Fibroblast of lung (primary cell): ENCODE results near the gene RAB23. TPM values are rescaled to one million over a fixed set of nuclear protein-coding genes. Genes with fewer than 3 reads are reported as not detected.
A peak's percentile ranks its signal among the peaks of the same experiment; 100 is the strongest.

ENCODE experiments used
- DNase-seq, 2 donors: peaks; one replicate each; pipeline versions ENCODE4 v3.0.0 to v3.0.0-alpha.2; 2010; ENCODE audit warnings: low read depth in 2 of 2
- H2AFZ ChIP-seq: 2 replicates; pipeline ENCODE4 v1.5.1; 2012; ENCODE audit warnings: low read length, control low read depth, inconsistent platforms
- H3K27ac ChIP-seq: 2 replicates; pipeline ENCODE4 v1.5.1; 2011; ENCODE audit warnings: low read length, control low read depth; ENCODE audit not compliant: insufficient read depth
- H3K27me3 ChIP-seq: 2 replicates; pipeline ENCODE4 v1.5.1; 2011; ENCODE audit warnings: mild to moderate bottlenecking, low read length; ENCODE audit not compliant: control insufficient read depth, insufficient read depth
- H3K36me3 ChIP-seq: 2 replicates; pipeline ENCODE4 v1.5.1; 2011; ENCODE audit warnings: low read length; ENCODE audit not compliant: control insufficient read depth, insufficient read depth
- H3K4me1 ChIP-seq: 2 replicates; pipeline ENCODE4 v1.5.1; 2011; ENCODE audit warnings: low read length; ENCODE audit not compliant: control insufficient read depth, insufficient read depth; ENCODE audit errors: extremely low read depth
- H3K4me2 ChIP-seq: 2 replicates; pipeline ENCODE4 v1.5.1; 2011; ENCODE audit warnings: low read length, control low read depth; ENCODE audit not compliant: insufficient read depth; ENCODE audit errors: extremely low read depth
- H3K4me3 ChIP-seq, 4 experiments: fragments of 200-600 bp in 1 of 4; sonication (generic) in 1 of 4; replicated peaks in 1 of 4; 2 replicates each; pipeline ENCODE4 v1.5.1; 2011 to 2016; ENCODE audit warnings: low read length in 4 of 4, low read depth in 3 of 4, mild to moderate bottlenecking in 3 of 4, control low read depth in 2 of 4, inconsistent platforms in 1 of 4, mixed read lengths in 1 of 4; ENCODE audit not compliant: insufficient read depth in 1 of 4; ENCODE audit errors: control extremely low read depth in 1 of 4
- H3K79me2 ChIP-seq: 2 replicates; pipeline ENCODE4 v1.5.1; 2012; ENCODE audit warnings: mild to moderate bottlenecking, low read length, inconsistent platforms; ENCODE audit not compliant: control insufficient read depth, insufficient read depth
- H3K9ac ChIP-seq: 2 replicates; pipeline ENCODE4 v1.5.1; 2011; ENCODE audit warnings: mild to moderate bottlenecking, low read length, control low read depth; ENCODE audit not compliant: insufficient read depth
- H3K9me3 ChIP-seq: 2 replicates; pipeline ENCODE4 v1.5.1; 2012; ENCODE audit warnings: low read depth, low read length; ENCODE audit not compliant: control insufficient read depth, insufficient read depth
- H4K20me1 ChIP-seq: 2 replicates; pipeline ENCODE4 v1.5.1; 2011; ENCODE audit warnings: low read length; ENCODE audit not compliant: control insufficient read depth, insufficient read depth; ENCODE audit errors: extremely low read depth
- EZH2 ChIP-seq: IDR thresholded peaks from 2 replicates; pipeline ENCODE4 v1.5.1; 2012; ENCODE audit warnings: low read length, control low read depth, mild to moderate bottlenecking; ENCODE audit errors: missing control alignments
- polyA plus RNA-seq, 2 donors: library from polyadenylated mRNA; depleted of rRNA in 1 of 2; stranded (reverse) in 1 of 2; unstranded in 1 of 2; fragments of >200 nt; gene quantifications; 2 replicates each; pipeline ENCODE4 v1.2.1, GENCODE V29; 2011 to 2012; ENCODE audit warnings: missing spikeins in 1 of 2
- total RNA-seq: library from RNA; depleted of rRNA; stranded (reverse); fragments of >200 nt; gene quantifications from 2 replicates; pipeline ENCODE4 v1.2.1, GENCODE V29; 2014
- TF ChIP-seq, protein P1 (sequence below), 2 donors: IDR thresholded peaks in 1 of 2; conservative IDR thresholded peaks in 1 of 2; 1 replicate in 1 of 2; 2 replicates in 1 of 2; pipeline ENCODE4 v1.5.1; 2011 to 2012; ENCODE audit warnings: low read length in 2 of 2, control low read depth in 1 of 2, inconsistent platforms in 1 of 2, low read depth in 1 of 2, mild to moderate bottlenecking in 1 of 2

Gene RAB23
- total and polyA plus RNA-seq, 2 donors (not counting 1 experiment from before 2014, with no cell fraction given), result 61.2 to 68.0 TPM

DNA sequence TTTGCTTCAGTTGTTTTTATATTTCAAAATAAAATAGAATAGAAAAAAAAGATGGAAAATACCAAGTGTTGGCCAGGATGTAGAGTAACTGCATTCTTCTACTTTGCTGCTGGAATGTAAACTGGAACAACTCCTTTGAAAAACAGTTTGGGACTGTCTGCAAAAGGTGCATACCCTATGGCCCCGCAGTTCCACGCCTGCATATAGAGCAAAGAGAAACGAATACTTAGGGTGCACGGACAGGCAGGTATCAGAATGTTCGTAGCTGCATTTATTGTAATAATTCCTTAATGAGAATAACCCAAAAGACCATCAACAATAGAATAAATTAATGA is 603 bp upstream of the RAB23 start:
- no peak for TF ChIP-seq EZH2
- TF ChIP-seq, protein P1, sequence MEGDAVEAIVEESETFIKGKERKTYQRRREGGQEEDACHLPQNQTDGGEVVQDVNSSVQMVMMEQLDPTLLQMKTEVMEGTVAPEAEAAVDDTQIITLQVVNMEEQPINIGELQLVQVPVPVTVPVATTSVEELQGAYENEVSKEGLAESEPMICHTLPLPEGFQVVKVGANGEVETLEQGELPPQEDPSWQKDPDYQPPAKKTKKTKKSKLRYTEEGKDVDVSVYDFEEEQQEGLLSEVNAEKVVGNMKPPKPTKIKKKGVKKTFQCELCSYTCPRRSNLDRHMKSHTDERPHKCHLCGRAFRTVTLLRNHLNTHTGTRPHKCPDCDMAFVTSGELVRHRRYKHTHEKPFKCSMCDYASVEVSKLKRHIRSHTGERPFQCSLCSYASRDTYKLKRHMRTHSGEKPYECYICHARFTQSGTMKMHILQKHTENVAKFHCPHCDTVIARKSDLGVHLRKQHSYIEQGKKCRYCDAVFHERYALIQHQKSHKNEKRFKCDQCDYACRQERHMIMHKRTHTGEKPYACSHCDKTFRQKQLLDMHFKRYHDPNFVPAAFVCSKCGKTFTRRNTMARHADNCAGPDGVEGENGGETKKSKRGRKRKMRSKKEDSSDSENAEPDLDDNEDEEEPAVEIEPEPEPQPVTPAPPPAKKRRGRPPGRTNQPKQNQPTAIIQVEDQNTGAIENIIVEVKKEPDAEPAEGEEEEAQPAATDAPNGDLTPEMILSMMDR (conservative IDR thresholded peaks at IDR 0.05 in 1 of 2, IDR thresholded peaks at IDR 0.05 in 1 of 2; ENCODE audit: low read depth in 1 of 2, low read length in 2 of 2), result no peak
- H3K4me1 ChIP-seq, result peaks cover 4% of the 10 kb centered on the region
- H3K27me3 ChIP-seq, result no peaks in the 10 kb centered on the region
- peak overlapping the region; percentile 92 for H3K9ac ChIP-seq
- H2AFZ ChIP-seq, result peak overlapping the region; percentile 10
- H3K36me3 ChIP-seq, result no peaks in the 10 kb centered on the region
- peaks cover 37% of the 10 kb centered on the region for H3K79me2 ChIP-seq
- peak overlapping the region; percentile 100 for H3K4me2 ChIP-seq
- DNase-seq, result no peak
- H4K20me1 ChIP-seq, result no peaks in the 10 kb centered on the region
- peak overlapping the region; percentile 88 to 92 (median 89) for H3K4me3 ChIP-seq
- H3K9me3 ChIP-seq, result no peaks in the 10 kb centered on the region
- peak overlapping the region; percentile 94 for H3K27ac ChIP-seq

DNA sequence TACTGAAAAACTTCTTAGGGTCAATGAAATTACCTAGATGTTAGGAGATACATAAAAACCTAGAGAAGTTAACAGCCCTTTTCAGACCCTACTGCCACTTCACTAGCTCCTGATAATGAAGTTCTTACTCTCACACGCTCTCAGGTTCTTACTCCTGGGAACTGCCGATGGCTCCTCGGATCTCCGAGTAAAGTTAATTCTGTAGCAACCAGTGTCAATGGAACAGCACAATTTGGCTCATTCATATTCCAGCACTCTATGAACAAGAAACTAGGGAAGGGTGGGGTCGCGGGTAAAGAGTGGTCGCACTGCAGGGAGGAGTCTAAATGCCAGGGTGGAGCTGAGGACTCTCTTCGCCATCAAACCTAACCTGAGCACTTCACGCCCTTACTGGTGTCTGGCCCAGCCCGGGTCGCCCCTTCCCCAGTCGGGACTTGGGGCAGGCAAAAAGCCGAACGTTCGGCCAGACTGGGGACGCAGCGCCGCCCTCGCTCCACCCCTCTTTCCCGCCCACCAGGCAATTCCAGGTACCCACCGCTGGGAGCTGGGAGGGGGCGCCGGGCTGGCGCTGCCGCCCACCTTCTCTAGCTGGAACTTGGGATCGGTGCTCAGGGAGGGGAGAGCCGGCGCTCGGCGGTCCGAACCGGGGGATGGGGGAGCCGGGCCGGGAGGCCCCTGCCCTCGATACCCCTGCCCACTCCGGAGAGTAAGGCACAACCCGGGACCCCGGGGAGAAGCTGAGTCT is 744 bp downstream of the RAB23 start:
- Histone ChIP-seq H2AFZ (peak overlapping the region; percentile 84), H3K36me3 (no peaks in the 10 kb centered on the region), H3K9me3 (no peaks in the 10 kb centered on the region), H4K20me1 (no peaks in the 10 kb centered on the region), H3K4me2 (peak overlapping the region; percentile 78), H3K9ac (peak overlapping the region; percentile 92), H3K27ac (peak overlapping the region; percentile 94), H3K79me2 (peaks cover 50% of the 10 kb centered on the region), H3K27me3 (no peaks in the 10 kb centered on the region), H3K4me3 (peak overlapping the region; percentile 88 to 92 (median 89)), H3K4me1 (peaks cover 4% of the 10 kb centered on the region)
- DNase-seq, result peak; percentile 63 to 71
- no peak for TF ChIP-seq EZH2
- TF ChIP-seq, protein P1 (conservative IDR thresholded peaks at IDR 0.05 in 1 of 2, IDR thresholded peaks at IDR 0.05 in 1 of 2; ENCODE audit: low read depth in 1 of 2, low read length in 2 of 2), result peak; percentile 36 to 38

DNA sequence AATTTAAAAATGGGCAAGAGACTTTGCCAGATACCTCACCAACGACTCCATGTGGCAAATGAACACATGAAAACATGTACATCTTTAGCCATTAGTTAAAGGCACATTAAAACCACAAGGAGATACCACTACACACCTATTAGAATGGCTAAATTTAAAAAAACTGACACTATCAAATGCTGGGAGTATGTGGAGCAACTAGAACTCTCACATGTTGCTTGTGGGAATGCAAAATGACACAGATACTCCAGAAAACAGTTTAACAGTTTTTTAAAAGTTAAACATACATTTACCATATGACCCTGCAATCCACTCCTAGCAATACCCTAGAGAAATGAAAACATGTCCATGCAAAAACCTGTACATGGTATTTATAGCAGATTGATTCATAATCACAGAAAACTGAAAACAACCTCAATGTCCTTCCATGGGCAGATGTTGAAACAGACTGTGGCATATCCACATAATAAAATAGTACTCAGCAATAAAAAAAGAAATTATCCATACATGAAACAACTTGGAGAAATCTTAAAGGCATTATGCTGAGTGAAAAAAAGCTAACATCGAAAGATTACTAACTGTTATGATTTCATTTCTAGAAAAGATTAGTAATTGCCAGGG is 1.9 kb downstream of the RAB23 start:
- Histone ChIP-seq H3K79me2 (peaks cover 62% of the 10 kb centered on the region), H3K4me1 (peaks cover 4% of the 10 kb centered on the region), H3K36me3 (no peaks in the 10 kb centered on the region), H4K20me1 (no peaks in the 10 kb centered on the region), H3K4me2 (peak overlapping the region; percentile 54), H3K4me3 (peak overlapping the region; percentile 5 to 89 (median 58)), H2AFZ (no peak overlapping the region), H3K27ac (no peak overlapping the region), H3K9ac (no peak overlapping the region), H3K9me3 (no peaks in the 10 kb centered on the region), H3K27me3 (no peaks in the 10 kb centered on the region)
- TF ChIP-seq, protein P1 (conservative IDR thresholded peaks at IDR 0.05 in 1 of 2, IDR thresholded peaks at IDR 0.05 in 1 of 2; ENCODE audit: low read depth in 1 of 2, low read length in 2 of 2), result no peak
- TF ChIP-seq EZH2, result no peak
- DNase-seq, result no peak
